Measurements from ENCODE around the gene STRBP.
"Not testable (repeated sequence)": the region's sequence is repeated elsewhere in the genome, so short reads cannot be mapped to it uniquely, and the experiment has no call there.

The STRBP gene

DNA sequence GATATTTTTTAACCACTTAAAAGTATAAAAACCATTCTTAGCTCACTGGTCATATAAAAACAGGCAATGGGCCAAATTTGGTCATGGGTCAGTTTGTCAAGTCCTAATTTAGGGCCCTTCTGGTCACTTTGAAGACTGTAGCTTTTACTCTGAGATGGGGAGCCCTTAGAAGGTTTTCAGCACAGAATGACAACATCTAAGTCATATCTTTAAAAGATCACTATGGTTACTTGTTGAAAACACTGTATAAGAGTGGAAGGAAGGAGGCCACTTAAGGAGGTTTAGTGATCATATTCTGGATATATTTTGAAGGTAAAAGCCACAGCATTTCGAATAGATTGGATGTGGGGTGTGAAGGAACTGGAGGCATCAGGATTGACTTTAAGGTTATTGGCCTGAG is 76.7 kb downstream of the STRBP start:
- no peak for DNase-seq (ENCODE audit: low read depth in 2 of 2)

DNA sequence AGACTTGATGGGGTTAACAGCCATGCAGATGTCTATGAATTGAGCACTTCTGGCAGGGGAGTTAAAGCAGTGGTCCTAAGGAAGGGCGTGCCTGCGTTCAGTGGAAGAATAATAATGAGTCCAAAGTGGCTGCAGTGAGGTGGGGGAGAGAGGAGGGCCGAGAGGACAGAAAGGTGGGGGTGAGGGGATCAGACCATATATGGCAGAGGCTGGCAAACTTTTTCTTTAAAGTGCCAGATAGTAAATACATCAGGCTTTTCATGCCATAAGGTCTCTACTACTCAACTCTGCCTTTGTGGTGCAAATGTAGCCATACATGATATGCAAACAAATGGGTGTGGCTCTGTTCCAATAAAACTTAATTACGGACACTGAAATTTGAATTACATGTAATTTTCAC is 77.1 kb downstream of the STRBP start:
- DNase-seq (ENCODE audit: low read depth in 2 of 2), result no peak

GRCh38 chr9:123187131-123187530 is 81.3 kb downstream of the STRBP start:
- no peak for DNase-seq (ENCODE audit: low read depth in 2 of 2)

- DNase-seq (ENCODE audit: low read depth in 2 of 2), result not testable (repeated sequence)
These were observed 82.4 kb downstream of the STRBP start for GRCh38 chr9:123186029-123186428.

GRCh38 chr9:123176949-123177348 is 91.4 kb downstream of the STRBP start:
- DNase-seq (ENCODE audit: low read depth in 2 of 2), result no peak

DNA sequence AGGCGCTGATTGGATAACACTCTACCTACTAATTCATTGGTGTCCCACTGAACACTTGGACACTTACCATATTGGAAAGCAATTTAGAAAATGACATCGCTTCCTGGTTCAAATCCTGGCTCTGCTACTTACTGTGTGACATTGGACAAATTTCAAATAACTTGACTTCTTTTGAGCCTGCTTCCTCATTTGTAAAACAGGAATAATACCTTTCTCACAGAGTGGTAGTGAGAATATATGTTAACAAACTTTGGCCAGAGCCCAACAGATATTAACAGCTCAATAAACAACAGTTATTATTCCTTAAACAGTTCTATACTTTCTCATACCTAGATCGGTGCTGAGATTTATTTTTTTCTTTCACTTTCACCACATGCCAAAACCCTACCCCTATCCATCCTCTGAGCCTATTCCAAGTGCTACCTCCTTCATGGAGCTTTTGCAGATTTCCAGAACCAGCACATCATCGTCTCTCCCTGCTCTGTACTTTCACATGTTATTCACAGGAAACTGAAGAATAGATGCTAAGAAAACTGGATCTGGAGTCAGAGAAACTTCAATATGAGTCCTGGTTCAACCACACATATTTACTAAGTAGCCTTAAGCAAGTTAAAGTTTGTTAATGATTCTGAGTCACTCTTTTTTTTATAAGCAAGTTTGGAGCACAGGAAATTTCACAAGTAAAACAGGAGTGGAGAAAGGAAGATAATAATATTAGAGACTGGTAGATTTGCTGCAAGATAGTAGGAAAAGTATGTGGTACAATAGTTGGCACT is 92.3 kb downstream of the STRBP start:
- DNase-seq (ENCODE audit: low read depth in 2 of 2), result no peak

- DNase-seq (ENCODE audit: low read depth in 2 of 2), result no peak
These were observed 93.4 kb downstream of the STRBP start for GRCh38 chr9:123174887-123175518.

DNA sequence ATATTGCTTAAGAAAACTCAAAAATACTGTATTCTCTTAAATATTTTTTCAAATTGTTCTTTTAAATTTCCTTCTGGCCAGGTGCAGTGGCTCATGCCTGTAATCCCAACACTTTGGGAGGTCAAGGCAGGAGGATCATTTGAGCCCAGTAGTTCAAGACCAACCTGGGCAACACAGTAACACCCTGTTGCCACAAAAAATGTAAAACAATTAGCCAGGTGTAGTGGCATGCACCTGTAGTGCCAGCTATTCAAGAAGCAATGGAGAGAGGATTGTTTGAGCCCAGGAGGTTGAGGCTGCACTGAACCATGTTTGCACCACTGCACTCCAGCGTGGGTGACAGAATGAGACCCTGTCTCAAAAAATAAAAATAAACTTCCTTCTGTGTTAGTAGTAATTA is 94.3 kb downstream of the STRBP start:
- no peak for DNase-seq (ENCODE audit: low read depth in 2 of 2)

DNA sequence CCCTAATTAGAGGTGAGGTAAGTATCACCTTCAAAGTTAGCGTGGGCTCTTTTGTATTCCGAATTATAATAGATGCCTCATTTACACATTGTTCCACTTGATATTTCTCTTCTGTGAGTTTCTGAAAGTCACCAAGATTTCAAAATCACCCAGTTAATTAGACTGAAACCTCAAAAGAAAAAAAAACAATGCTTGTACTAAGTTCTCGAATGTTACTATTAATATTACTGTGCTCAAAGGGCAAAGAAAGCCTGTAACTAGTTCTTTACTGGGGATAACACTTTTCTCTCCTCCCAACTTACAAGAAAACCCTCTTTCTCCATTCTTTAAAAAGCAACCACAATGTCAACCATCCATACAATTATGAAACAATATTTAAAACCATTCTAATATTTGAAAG is 98.5 kb downstream of the STRBP start:
- no peak for DNase-seq (ENCODE audit: low read depth in 2 of 2)

GRCh38 chr9:123168586-123168985 is 99.8 kb downstream of the STRBP start:
- DNase-seq (ENCODE audit: low read depth in 2 of 2), result no peak

GRCh38 chr9:123167474-123167873 is 100.9 kb downstream of the STRBP start:
- DNase-seq (ENCODE audit: low read depth in 2 of 2), result no peak

DNA sequence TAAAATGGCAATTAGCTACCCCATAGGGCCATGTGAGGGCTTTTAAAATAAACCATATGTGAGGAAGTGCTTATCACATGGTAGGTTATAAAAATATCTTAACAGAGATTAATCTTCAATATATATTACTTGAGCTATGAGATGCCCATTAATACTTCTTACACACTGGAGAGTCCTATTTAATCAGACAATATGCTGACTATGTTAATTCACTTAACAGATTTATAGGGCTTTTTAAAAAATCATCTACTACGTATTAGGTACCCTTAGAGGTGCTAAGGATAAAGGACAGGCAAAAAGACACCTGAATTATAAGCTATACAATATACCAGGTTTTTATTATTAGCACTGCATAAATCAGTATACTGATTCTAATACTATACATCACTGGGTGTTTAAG is 102.6 kb downstream of the STRBP start:
- DNase-seq (ENCODE audit: low read depth in 2 of 2), result no peak

- no peak for DNase-seq (ENCODE audit: low read depth in 2 of 2)
These were observed 104.1 kb downstream of the STRBP start for GRCh38 chr9:123164285-123164684.

- no peak for DNase-seq (ENCODE audit: low read depth in 2 of 2)
These were observed 105.5 kb downstream of the STRBP start for GRCh38 chr9:123162791-123163345.

DNA sequence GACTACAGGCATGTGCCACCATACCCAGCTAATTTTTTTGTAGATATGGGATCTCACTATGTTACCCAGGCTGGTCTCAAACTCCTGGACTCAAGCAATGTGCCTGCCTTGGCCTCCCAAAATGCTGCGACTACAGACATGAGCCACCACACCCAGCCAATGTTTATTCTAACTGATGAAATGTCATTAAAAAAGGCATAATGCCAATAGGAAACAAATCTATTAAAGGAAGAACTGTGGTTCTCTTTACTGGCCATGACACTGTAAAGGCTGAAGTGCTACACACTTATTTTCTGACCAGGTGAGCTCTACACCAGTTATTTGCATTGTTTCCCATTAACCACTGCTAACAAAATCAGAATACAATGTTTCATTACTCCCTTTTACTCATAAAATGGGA is 106.0 kb downstream of the STRBP start:
- DNase-seq (ENCODE audit: low read depth in 2 of 2), result no peak

DNA sequence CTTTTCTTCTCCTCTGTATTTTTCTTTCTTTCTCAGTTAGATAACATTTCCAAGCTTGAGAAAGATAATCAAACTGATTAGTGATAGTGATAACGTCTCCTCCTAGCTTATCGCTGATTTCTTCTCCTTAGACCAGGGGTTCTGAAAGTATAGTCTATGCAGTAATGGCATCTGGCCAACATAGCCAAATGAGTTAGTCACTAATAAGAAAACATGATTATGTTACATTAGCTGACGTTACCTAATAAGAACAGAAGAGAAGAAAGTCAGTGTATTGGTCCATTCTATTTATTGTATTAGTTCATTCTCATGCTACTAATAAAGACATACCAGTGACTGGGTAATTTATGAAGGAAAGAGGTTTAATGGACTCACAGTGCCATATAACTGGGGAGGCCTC is 111.2 kb downstream of the STRBP start:
- DNase-seq (ENCODE audit: low read depth in 2 of 2), result no peak

- DNase-seq (ENCODE audit: low read depth in 2 of 2), result no peak
These were observed 117.5 kb downstream of the STRBP start for GRCh38 chr9:123150708-123151503.

DNA sequence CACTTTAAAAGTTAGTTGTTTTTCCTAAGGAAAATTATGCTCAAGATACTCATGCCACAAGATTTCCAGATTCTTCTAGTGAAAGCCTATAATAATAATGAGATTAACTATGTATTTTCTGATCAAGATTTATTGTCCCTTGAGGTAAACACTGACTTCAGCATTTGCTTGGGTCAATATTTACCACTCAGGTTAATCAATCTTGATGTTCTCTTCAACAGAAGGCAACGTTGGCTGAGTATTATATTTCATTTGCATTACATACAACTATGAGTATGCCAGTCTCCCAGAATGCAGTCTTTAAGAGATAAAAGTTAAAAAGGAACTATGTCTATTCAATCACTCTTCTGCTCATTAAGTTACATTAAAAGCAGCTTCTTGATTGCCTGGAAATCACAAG is 119.3 kb downstream of the STRBP start:
- no peak for DNase-seq (ENCODE audit: low read depth in 2 of 2)

- no peak for DNase-seq (ENCODE audit: low read depth in 2 of 2)
These were observed 130.2 kb downstream of the STRBP start for GRCh38 chr9:123138163-123138562.

- DNase-seq (ENCODE audit: low read depth in 2 of 2), result no peak
These were observed 133.0 kb downstream of the STRBP start for GRCh38 chr9:123135430-123135829.

DNA sequence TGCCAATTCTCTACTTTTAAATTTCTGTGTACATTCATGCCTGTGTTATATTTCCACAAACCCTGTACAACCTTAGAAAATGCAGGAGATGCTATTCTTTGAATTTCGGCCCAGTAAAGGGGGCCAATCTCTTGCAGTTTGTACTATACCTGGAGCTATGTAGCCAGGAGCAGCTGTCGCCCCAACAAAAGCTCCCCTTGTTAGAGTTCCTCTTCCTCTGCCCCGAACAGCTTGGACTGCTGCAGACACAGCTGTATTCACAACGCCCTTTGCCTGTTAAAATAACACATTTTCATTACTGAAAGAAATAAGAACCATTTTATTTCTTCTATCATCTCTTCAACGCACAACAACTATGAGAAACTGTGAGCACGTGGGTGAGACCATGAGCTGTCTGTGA is 135.7 kb downstream of the STRBP start:
- no peak for DNase-seq (ENCODE audit: low read depth in 2 of 2)

DNA sequence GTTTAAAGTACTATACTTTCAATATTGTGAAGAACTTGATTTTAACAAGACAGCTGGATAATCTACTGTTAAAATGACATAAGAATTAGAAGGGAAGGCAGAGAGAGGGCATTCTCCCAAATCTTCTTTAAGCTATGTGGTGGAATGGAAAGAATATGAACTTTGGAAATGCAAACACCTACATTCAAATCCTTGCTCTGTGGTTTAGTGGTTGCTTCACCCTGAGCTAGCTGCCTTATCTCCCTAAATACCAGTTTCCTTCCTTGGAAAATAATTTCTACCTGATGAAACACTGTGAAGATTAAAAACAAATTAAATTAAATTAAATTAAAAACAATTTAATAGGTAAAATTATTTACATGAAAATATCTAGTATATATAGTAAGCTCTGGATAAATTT is 136.4 kb downstream of the STRBP start:
- no peak for DNase-seq (ENCODE audit: low read depth in 2 of 2)

GRCh38 chr9:123131258-123131657 is 137.1 kb downstream of the STRBP start:
- no peak for DNase-seq (ENCODE audit: low read depth in 2 of 2)

All from activated CD8-positive, alpha-beta memory T cell treated with anti-CD3 and anti-CD28 coated beads for 4 hours (primary cell).